GM21737 (cell line): ENCODE measurements around the gene RPA3.

Experiments
- ATAC-seq: cut with Tn5 transposase; IDR thresholded peaks from one replicate; pipeline ENCODE4 v1.9.1; 2021; ENCODE audit warnings: mild to moderate bottlenecking, moderate library complexity; ENCODE audit not compliant: unreplicated experiment

RPA3 gene

DNA sequence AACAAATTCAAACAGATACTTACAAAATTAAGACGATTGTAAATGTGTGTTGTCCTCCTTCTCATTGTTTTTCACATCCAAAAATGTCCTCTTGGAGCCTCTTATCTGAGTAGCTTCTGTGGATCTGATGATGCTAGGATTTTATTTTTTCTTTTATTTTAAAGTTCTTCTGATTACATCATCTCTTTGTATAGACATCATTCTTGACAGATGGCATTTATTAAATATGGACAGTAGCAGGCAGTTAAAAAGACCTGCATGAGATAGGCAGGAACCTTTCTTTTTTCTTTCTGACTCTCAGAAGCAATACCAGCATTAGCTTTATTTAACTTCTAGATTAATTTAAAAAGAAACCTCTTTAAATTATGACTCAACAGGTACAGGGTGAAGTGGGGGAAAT is at the start of gene RPA3:
Gene RPA3 (minus strand): TSS at position 116 of the 400 bp plus-strand sequence. CDS start 78,189 bp downstream, outside the sequence.
- no peak for ATAC-seq

DNA sequence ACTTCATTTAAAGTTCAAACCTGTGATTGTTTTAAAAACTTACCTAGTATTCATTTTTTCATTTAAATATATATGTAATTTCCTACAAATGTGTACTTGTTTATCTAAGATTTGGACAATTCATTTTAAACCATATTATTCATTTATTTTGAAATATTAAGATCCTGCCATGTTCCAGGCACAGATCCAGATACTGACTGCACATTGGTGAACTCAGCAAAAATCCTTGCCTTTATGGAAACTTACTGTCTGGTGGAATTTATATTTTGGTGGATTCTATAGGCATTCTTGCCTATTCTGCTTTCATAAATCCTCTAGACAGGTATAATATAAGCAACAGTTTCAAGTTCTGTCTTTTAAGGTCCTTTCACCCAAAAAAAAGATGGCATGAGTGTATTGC is 48.3 kb upstream of the RPA3 start:
- no peak for ATAC-seq

DNA sequence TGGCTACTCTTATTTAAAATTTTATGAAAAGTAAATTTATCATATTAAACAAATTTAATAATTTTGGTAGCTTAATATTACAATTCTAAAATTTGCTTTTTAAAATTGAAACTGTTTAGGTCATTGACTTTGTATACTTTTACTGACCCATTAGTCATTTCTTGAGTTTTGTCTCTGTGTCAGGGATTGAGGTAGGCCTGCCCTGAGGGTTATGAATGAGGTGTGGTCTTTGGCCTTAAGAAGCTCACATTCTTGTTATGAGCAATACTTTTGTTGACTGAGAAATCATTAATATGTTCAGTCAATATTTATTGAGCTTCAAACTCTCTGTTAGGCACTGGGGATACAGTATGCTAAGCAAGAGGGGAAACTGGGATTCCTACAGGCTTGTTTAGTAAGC is 47.0 kb upstream of the RPA3 start:
- ATAC-seq = peak; percentile 53

DNA sequence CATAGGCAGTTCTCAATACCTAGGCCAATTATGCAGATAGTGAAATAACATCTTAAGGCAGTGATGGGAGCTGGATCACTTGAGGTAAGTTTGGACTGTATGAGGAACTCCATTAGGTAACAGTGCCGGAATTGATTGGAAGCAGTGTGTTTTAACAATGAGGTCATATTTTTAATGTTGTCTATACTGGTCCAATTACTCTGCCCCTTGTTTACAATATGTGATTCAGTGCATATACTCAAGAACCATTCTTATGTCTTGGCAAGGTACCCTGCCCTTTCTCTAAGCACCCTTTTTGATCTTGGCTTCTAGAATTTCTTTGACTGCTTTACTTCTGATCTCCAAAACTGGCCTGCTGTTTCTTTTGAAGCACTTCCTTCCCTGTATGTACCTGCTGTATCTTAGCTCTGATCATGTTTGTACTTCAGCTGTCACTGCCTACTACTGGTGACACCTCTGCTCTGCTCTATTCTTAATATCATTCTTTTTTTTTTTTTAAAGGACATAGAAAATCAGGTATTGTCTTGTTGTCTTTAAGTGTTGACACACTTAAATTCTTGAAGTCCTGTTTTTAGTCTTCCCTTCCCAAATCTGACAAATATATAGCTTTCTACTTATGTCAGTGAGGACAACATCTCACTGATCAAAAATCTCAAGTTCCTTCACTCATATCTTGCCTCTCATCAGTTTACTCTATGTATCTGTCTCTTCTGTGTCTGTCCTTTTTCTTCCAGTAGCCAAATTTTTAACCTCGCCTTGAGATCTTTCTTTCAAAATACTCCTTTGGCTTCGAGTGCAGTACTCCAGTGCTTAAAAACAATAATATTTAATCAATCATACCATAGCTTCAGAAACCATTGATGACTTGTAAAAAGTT is 46.4 kb upstream of the RPA3 start:
- ATAC-seq = no peak

DNA sequence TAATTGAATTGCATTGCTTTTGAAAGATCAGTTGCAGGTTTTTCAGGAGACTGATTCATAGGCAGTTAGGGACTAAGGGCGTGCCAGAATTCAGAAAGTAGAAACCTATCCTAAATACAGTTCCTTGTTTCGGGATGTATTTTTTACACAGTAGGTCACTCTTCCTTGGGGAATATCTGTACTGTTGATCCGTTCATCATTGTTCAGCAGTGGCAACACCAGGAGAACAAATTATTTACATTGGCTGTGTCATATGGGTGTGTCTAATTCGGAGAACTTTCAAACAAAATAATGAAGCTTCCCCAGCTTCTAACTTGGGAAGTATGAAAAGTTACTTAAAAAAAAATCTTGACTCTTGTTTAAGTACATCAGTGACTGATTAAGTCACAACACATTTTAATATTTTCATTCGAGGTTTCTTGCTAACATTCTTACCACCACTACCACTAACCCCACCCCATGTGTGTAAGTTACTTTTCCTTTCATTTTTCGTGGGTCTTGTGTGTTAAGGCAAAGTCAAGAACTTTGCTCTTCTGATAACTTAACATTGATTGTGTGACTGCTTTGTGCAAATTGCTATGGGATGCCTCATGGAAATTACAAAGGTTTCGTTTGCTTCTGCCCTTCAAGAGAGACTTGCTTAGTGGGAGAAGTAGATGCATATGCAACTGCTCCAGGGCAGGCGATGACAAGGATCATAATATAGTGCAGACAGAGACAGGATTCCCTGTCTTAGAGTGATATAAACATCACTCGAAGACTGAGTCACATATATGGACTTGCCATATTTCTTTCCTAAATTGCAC is 43.8 kb upstream of the RPA3 start:
- peak; percentile 68 for ATAC-seq

DNA sequence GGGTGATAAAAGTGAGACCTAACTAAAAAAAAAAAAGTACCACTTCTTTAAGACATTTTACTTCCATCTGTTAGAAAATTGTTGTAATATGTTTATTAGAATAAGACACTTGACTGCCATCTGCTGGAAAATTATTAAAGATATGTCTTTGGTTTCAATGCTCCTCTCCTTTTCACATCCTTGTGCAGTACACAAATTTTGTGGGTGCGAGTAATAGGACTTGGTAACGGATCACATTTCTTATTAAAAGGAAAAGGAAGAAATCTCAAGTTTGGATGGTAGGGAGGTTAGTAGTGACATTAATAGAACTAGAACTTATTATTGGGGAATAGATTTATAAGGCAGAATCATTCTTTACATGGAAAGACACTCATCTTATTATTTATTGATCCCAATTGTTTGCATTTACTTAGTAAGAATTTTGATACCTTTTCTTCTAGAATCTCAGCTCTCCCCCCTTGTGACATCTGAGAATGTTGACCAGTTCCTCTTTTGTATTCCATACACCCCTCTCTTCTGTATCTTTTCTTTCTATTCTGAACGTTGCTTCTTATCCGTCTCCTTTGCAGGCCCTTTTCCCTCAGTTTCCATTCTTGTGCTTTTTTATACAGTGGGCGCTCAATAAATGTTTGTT is 43.0 kb upstream of the RPA3 start:
- no peak for ATAC-seq

DNA sequence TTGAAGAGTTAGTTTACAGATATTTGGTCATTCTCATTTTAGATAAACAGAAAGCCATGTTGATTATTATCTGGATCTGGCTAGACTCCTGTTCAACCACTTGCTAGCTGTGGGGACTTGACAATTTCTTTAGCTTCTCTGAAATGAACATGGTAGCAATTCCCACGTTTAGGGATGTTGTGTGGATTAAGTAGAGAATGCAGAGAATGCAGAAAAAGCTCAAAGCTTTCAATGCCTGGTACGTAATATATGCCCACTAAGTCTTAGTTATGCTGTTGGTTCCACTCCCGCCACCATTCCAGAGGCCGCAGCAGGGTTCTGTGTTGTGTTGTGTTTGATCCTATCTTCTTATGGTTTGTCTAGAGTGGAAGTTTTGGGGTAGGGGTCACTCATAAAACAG is 39.2 kb upstream of the RPA3 start:
- ATAC-seq = no peak

DNA sequence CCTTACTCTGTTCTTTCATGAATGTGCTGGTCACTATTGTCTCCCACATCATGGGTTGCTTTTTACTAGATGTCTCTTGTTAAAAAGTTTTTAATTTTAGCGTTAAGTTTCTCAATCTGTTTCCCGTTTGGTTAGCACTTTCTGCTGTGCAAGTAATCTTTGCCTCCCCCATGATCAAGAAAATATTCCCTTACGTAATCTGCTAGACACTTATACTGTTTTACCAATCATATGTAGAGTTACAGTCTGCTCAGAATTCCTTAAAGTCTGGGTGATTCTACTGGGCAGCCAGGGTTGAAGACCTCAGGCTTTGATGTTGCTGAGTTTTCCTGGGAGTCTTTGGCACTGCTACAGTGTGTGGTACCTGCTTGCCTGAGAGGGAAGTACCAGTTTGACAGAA is 38.2 kb upstream of the RPA3 start:
- ATAC-seq = no peak

DNA sequence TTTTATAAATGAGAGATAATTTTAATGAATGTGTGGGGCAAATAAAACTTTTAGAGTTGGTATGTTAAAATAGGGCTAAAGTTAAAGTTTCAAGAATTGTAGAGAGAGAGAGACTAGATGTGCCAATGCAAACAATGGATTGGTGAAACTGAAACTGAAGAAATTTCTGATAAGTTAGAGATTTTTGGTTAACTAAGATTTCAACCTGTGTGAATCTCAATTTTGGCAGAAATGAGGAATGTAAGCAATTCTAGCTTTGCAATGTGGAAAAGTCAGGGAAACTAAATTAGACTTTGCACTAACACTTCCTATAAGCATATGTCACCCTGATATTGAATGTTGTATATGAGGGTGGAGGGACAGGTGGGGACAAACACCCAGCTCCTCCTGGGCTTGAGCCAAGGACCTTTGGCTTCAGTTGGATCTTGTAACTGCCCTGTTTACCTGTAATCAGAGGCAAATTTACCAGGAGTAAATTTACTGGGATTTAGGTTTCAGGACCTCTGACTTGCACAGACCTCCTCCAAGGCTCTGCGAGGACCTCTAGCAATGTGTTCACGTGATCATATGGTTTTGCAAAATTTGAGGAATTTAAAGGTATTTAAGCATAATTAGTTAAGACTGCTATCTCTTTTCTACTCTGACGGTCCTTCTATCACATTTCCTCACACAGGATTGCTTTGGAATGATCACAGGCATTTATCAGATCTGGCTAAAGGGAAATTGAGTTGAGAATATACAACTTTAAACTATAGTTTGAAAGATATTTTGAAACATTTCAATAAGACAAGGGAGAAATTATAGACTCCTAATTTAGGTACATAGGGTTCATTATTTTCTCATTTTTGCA is 33.1 kb upstream of the RPA3 start:
- no peak for ATAC-seq

DNA sequence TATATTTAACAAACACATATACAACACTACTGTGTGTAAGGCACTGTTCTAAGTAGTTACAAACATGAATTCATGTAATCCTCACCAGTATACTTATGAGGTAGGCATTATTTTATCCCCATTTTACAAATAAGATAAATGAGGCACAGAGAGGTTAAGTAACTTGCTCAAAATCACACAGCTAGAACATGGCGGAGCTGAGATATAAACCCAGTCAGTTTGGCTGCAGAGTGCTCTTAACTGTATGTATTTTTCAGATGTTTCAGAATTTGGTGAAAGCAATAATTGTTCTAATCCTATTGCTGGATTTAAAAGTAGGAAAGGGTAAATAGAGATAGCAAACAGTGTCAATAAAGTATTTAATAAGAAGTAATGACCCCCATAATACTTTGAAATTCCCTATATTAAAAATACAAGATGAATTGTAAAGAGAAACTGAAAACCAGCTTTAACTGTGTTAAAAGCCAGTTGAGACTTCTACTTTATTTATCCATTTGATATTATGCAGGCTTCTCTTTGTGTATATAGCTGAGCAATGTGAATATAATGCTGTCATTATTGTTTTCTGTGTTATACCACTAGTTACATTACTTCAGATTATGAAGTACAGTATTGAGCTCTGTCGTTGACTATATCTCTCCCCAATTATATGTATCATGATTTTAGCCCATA is 32.3 kb upstream of the RPA3 start:
- no peak for ATAC-seq

DNA sequence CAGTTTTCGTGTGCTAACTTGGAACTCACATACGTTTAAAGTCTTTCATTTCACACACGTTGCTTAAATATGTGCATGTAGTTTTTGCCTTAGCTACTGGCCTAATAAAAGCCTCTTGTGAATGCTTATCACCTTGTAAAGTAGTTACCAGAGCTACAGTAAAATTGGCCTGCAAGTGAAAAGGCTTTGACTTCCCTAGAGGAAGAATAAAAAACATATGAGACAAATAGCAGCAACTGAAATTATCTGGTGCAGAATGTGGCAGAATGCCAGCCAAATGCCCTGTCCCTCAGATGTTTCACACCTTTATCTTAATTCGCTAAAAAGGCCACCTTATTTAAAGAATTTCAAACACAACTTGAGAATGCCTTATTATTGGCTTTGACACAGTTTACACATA is 28.1 kb upstream of the RPA3 start:
- ATAC-seq = no peak

DNA sequence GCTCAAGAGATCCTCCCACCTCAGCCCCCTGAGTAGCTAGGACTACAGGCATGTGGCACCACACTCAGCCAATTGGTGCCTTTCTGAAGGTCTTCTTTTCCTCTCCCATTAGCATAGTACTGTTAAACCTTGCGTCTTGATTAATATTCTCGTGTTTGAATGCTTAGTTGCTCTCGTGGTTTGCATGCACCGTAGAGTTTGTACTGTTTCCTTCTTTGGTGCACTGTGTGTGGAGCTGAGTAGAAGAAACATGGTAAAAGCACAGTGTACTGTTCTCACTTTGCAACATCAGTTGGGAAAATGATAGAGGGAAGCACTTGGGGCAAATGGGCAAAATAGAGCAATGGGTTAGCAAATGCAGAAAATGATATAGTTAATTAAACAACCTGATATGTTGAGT is 27.6 kb upstream of the RPA3 start:
- no peak for ATAC-seq

DNA sequence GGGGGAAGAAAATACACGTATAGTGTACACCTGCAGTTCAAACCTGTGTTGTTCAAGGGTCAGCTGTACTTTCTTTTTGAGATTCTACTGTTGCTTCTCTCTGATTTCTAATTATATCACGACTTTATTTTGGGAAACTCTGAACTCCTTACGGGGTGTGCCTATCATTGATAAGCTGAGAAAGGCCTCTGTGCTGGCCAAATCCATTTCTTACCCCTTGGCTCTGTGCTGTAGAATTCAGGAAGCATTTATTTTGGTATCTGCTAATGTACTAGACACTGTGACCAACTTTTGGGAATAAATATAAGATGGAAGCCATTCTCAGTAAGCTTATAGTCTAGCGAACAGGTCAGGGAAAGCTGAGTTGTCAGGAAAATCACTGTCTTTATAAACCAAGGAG is 26.9 kb upstream of the RPA3 start:
- no peak for ATAC-seq

DNA sequence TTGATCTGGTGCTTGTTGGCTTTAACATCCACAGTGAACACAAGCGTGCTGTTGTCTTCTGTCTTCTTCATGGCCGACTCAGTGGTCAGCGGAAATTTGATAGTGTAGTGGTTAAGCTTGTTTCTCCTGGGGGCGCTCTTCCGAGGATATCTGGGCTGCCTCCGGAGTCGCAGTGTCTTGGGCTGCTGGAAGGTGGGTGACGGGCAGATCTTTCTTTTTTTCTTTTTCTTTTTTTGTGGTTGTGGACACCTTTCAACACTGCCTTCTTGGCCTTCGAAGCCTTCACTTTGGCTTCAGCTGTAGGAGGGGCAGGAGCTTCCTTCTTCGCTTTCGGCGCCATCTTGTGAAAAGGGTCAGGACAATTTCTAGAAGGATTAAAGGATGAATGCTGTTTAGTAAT is 23.8 kb upstream of the RPA3 start:
- no peak for ATAC-seq

DNA sequence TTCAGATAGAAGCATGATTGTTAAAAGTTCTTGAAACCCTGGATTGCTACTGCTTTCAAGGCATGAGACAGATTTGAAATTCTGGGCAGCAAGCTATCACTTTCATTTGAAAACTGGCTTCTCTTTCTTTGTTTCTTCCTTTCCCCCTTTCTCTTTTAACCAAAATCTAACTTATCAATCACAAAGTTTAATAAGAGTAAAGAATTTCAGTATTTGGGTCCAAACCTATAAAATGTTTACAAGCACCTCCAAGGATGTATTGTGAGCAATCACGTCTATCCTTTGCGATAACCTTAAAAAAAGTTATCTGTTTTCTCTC is 21.6 kb upstream of the RPA3 start:
- no peak for ATAC-seq

DNA sequence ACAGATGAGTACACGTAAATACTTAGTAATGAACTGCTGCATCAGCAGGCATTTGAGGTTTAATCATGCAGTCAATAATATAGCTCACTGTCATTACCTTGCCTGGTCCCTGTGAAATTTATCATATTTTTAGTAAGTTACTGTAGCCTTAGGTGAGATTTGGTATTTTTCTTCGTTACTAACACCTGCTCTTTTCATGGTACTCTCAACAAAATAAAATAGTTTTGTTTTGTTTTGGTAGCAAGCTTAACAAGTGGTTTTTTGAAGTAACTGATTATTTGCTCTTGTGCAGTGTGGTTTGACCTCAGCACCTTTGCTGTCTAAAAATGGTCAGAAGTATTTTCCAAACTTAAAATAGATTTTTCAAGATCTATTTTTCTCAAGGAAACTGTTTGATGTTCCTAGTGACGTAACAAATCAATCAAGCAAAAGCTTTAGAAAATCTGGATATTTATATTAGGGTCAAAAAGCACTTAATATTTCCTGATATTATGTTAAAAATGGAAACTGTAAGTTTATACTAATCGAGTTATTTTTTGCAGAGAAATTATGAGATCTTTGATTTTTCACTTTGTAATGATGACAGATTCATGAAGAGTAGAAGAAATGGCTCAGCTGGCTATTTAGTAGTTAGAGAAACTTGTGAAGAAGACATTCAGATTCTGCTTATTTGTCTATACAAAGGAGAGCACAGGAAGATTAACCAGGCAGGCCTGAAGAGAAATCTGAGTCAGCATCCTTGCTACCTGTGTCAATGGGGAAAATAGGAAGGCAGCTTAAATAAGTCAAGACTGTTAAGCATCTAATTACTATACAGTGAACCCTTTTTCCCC is 21.0 kb upstream of the RPA3 start:
- ATAC-seq = no peak

DNA sequence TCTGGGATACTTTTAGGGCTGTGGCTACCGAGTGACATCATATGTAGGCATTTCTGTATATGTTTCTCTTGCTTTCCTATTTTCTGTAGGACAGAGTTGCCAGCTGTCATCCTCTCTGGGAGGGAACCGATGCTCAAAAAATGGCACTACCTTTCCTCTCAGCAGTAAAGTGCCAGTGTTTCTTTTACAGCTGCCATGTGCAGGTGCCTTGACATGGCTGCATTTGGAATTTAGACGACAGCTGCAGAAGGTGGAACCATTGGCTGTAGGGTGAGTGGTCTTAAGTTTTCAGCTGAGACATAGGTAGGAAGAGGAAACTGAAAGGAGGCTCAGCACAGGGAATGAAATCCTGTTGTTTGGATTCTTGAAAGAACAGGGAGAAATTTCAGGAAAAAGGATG is 20.2 kb upstream of the RPA3 start:
- no peak for ATAC-seq

DNA sequence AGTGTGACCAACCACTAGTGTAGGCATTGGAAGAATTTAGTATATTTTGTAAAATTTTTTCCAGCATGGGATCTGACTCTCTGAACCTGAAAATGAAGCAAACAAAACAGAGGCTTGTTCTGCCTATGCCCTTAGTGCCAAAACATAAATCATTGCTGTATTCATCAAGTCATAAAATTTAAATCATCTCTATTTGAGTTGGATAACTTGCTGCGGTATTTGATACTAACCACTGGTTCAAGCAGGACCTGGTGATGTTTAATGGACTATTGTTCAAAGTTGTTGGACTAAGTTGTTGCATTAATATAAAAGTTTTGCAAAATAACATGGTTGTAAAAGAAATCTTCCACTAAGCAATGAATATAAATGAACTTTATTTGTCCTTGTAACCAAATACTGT is 19.8 kb upstream of the RPA3 start:
- no peak for ATAC-seq

DNA sequence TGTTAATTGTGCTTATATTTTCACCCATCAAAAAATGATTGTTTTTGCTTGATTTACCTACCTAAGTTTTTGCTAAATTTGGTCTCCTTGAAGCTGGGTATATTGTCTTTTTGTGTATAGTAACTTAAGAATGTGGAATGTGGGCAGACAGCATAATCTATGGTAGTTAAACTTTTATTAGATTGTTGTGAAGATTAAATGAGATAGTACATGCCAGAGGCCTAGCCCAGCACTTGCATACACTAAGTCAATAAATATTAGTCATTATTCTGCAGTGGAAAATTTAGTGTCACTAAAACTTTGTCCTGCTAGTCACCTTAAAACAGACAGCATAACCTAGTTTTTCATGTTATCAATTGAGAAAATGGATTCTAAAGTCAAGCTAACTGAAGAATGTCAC is 19.3 kb upstream of the RPA3 start:
- ATAC-seq = no peak

DNA sequence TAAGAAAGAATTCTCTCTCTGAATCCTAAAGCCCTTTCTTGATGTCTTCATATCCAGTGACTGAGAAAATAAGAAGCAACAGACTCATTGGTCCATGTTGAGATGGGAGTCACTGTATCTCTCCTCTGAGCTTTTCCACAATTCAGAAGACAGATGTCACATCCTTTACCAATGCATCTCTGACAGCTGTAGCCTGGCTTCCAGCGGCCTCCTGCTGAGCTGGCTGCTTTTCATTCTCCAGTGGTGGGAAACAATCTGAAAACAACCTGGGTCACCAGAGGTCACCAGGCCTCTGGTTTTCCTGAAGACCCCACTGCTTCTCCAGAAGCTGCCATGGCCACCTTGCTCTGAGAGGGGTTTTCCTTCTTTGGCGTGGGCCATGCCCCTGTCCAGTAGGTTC is 18.3 kb upstream of the RPA3 start:
- no peak for ATAC-seq
